GM21737 (cell line): Measurements from ENCODE around the gene MTUS2.

Experiments used
- ATAC-seq: cut with Tn5 transposase; IDR thresholded peaks from one replicate; pipeline ENCODE4 v1.9.1; 2021; ENCODE audit warnings: mild to moderate bottlenecking, moderate library complexity; ENCODE audit not compliant: unreplicated experiment

The MTUS2 gene

DNA sequence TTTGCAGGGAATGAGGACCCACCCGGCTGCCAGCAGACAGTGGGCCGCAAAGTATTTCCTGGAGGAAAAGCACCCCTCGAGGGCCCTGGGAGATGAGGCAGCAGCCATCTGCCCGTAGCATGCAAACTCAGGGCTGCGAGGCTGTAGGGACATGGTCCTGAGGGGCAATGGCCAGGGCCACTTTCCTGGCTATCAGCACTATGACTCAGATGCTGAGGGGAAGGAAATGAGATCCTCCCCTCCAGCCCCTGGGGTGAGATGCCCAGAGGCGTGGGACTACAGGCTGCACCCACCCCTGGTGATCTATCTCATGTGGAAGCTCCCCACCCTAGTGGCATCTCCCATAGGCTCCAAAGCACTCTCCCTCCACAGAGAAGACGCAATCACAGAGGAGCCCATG, 695.2 kb downstream of the MTUS2 start:
- no peak for ATAC-seq

DNA sequence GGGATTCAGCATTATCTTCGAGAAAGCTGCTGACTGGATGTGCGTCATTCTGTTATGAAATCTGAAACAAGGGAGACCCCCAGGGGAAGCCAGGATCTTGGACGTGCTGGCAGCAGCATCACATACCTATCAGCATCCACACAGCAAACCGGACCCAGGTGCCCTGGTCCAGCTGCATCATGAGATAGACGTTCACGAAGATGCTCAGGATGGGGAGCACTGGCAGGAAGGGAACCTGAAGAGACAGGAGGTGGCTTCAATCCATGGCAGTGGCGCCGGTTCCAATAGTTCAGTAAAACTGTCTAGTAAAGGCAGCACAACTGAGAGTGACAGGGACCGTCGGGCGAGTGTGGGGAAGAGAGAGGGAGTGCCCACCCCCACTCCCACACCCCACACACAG, 695.9 kb downstream of the MTUS2 start:
- ATAC-seq, result no peak

DNA sequence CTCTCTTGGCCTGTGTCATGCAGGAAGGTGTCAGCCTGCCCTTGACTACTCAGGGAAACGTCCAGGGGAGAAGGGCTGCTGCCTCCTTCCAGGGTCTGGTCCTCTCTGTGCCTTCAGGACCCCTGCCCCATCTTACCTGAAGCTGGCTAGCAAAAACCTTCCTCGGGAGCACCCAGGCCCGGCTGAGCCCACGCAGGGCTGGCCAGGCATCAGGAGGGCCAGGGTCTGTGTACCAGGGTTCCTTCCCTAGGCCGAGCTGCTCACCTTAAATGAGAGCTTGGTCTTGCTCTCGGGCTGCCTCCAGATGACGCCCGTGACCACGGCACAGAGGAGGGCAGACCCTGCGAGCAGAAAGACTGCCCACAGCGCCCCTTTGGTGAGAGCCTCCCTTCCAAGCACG, 696.7 kb downstream of the MTUS2 start:
- ATAC-seq, result no peak

DNA sequence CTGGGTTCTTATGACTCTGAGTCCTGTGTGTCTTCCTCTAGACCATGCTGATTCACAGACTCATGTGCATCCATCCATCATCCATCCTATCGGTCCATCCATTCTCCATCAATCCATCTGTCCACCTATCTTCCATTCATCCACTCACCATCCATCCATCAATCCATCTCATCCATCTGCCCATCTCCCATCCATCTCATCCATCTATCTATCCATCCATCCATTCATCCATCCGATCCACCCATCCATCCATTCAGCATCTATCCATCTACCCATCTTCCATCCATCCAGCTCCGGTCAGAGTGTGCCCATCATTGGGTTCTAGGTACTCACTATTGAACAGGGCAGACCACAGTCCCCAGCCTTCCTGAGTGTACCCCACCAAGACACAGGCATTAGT, 699.8 kb downstream of the MTUS2 start:
- ATAC-seq, result no peak

DNA sequence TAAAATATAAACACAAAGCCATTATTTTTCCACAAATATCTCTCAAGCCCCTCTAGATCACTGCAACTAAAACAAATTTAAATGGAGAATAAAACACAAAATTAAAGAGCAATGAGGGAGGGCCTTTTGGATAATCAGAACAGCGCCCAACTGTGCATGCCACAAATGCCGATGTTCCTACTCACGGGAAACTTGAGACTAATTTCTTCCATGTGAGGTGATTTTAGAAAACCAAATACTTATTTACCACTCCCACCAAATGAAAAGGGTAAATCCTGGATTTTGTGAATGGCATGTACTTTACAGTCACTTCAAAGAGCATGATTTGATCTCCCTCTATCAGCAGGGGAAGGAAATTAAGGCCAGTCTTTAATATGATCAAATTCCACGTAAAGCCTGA, 700.5 kb downstream of the MTUS2 start:
- ATAC-seq, result no peak

DNA sequence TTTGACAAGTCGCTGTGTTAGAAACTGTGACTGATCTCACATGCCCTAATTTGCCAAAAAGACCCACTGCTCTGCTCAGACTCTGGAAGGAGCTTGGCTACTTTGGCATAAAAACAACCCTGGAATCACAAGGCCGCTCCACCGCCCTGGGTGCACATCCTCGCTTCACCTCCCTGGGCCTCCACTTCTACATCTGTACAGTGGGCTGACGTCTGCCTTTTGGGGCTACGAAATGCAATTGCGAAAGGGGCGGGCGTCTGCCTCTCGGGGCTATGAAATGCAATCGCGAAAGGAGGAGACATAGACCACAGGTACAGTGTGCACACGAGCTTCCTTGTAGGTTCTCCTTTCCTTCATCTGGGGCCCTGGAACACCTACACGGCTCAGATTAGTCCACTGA, 701.2 kb downstream of the MTUS2 start:
- no peak for ATAC-seq

DNA sequence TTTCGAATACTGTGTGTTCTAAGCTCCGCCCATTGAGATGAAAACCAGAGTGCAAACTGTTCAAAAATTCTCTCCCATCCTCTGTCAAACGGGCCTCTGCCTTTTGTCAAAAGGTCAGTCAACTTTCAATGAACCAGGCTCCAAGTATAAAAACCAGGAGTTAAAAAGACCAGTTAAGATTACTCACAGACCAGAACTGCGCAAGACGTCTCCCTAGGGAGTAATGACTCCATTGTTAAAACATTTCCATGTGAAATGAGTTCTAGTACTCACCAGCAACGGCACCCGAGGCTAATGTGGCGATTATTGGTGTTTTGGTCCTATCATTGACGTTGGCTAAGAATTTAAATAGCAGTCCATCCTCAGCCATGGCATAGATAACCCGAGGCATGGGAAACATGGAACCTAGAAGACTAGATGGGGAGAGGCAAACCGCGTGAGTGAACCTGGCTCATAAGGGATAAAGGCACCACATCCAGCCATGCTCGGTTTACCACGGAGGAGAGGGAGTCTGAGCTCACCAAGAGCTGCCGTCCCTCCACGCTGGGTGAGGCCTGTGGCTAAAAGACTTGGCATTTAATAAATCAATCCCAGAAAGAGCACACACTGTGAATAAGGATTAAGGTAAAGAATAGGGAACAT, 702.0 kb downstream of the MTUS2 start:
- ATAC-seq, result no peak

DNA sequence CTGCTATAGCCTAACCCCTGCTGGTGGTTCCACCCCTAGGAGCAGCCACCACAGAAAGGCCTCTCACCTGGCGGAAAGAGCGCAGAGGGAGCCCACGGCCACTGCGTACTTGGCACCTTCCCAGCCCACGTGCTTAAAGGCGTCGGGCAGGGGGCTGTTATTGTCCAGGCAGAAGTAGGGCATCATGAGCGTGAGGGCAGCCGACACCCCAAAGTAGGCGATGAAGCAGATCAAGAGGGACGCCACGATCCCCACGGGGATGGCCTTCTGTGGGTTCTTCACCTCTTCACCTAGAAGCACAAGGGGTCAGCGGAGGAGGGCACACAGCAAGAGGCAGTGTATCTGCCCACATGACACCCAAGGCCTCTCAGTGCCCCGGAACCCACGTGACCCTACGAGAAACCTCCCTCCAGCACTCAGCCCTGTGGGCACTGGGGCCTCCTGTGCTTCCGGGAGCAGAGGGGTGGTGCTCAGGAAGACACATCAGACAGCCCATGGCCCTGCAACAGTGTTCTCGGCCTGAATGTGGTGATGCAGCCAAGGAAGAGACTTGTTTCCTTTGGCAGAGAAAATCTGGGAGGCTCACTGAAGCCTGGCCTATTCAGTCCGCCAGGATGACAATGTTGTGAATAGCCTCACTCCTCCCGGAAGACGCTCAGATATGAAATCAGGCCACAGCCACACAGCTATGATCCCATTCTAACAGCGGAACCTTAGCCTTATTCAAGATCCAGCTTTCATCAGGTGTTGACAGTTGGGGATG, 703.2 kb downstream of the MTUS2 start:
- no peak for ATAC-seq

DNA sequence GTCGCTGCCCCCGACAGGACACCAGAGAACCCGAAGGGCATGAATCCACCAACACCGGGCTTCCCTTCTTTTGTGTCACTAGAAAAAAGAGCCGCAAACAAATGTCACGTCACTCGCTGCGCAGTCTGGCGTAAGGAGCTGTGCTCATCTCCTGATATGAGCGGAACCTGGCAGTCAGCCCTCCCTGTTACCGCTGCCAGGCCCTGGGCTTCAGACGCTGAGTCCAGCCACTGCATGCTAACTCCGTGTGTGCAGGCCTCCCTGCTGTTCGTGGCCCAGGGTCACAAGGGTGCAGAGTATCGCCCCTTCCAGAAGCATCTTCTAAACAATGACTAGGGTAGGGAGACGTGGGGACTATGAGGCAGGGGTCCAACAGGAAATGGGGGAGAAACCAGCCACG, 704.0 kb downstream of the MTUS2 start:
- ATAC-seq, result no peak

DNA sequence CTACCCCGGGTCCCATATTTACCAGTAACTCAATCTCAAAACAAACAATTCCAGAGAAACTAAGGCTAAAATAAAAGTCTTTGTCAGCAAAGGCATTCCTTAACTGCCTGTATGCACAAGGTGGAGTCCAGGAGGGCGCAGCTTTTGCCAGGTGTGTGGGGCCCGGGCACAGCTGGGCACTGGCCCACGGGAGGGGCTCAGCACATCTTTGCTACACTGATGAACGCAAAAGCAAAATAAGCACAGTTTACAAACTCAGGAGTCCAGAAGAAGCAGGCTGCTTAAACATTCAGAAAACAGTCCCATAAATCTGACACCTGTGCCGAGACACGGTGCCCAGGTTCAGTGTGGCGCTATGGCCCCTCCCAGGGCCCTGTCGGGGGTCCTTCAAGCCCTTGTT, 704.5 kb downstream of the MTUS2 start:
- ATAC-seq, result no peak

DNA sequence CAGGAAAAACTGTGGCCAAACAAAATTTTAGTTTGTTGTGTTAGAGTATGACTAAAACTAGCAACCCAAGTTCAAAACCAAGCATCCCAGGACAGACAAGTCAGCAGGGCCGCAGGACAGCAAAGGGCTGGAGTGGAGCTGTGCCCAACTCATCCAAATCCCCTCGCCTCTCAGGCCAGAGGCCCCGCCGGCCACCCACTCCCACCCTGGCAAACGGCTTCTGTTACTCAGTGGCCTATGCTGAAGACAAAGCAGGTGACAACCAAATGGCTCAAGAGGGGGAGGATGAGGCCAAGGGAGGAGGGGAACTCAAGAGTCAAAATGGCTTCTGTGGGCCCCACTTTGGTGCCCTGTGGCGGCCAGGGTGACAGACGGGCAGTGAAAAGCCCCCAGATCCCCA, 705.6 kb downstream of the MTUS2 start:
- no peak for ATAC-seq

DNA sequence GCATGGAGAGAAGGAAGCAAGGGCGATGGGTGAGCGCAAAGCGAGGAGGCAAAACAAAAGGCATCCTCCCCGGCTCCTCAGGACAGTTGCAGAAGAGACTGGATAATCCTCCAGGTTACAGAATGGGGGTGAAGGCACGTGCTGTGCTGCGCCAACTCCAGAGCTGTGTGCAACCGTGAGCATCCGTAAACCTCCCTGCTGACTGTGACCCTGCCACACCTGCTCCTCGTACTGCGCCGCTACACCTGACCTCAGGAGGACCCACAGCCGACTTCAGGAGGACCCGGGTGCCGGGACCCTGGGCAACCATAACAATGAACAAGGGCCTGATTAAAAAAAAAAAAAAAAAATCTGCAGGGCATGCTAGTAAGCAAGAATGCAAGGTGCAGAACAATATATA, 706.6 kb downstream of the MTUS2 start:
- ATAC-seq, result no peak

DNA sequence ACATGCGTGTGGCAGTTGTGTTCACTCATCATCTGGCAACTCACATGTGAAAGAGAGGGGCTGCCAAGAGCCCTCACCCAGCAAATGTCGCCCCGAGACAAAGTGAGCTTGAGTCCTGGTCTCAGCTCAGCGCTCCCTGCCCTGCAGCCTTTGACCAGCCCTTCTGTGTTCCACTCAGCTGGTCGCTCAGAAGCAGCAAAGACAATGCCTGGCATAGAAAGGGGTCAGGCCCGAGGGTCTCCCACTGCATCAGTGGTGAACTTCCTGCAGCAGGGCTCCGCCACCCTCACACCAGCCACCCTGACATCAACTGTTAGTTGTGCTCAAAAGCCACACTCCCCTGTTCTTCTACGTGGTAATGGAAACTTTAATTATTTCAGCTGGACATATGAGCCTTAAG, 707.4 kb downstream of the MTUS2 start:
- no peak for ATAC-seq

DNA sequence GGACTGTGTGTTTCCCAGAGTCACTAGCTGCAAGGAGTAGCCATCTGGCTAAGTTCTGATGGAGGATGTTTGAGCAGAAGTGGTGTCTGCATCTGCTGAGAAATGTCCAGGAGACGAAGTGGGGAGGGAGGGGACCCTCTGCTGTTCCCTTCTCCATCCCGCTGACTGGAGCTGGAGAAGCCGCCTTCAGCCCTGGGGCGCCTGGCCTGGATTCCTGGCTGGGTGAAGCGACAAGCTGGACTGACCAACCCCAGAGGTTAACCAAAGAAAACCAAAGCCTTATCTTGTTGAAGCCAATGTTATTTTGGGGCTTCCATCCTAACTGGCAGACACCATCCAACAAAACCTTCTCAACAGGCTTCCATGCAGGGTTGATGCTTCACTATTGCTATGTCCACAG, 707.8 kb downstream of the MTUS2 start:
- no peak for ATAC-seq

DNA sequence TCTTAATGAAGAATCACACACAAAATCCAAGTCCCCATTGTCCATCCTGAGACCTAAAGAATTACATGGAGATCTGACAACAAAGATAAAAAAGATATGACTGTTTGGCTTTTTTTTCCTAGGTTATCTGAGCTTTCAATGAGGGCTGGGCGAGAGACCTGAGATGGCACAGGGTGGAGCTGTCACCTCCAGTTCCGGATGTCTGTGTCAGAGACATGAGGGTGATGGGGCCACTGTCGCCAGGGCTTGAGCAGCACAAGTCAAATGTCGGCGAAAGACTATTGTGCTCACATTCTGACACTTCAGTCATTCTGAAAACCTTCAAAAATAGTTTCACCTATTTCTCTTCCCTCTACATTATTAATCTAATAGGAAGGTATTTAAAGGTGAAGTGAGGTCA, 709.6 kb downstream of the MTUS2 start:
- no peak for ATAC-seq

DNA sequence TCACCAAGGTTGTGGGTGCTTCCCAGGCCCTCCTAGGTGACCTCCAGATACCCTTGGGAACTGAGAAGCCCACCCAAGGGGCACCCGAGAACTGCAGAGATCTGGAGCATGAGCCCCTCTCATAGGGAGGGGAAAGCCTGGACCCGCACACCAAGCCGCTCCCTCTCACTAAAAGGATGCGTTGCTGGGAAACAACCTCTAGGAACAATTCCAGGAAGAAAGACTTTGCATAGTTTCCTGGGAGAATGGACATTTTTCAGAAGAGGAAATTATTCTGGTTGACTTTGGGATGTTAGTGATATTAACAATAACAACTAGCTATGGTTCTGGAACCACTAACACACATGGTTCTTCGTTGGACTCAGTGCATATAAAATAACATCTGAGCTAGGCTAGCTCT, 710.8 kb downstream of the MTUS2 start:
- ATAC-seq, result no peak

DNA sequence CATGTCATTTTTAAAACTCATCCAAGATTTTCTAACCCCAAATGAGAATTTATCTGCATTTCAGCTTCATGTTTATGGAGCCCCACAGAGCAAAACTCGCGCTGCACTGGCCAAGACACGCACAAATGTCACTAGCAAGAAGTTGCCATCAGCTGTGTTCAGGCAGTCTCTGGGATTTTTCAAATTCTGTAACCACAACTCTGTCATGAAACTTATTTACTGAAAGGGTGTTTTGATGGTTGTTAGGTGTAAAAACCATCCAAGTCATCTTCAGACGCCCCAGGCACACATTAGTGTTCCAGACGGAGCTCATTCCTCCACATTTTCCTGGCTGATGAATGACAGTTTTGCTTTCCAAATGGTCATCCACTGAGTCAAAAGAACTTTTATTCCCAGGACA, 712.0 kb downstream of the MTUS2 start:
- ATAC-seq, result no peak

DNA sequence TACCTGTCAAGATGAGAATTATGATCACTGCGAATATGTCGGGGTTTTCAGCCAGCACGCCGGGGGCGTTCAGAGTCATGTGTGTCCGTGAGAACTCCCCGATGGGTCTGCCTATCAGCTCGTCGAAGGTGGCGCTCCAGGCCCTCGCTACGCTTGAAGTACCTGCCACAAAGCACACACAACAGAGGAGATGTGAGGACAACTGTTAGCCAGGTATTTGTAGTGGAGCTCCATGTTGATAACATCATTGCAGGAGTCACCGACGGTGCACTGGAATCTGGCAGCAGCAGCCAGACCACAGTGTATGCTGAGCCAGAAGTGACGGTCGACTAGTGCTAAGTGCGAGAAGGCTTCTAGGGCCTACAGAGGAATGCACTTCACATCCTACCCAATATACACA, 712.7 kb downstream of the MTUS2 start:
- no peak for ATAC-seq

DNA sequence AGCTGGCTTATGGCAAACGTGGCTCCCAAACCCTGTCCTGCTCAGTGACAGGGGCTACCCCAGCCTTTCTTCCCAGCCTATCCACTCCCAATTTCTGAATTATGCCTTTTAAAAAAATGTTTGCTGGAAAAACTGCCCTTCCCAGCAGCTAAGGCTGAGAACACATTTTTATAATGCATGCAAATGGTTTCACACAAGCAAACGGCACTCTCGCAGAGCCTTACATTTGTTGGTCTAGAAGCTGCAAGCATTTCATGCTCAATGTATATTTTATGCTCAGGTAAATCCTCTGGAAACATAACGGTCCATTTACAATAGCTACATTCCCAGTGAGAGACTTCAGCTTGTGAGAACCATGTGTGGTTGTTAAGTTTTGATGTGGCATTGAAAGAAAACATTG, 713.9 kb downstream of the MTUS2 start:
- no peak for ATAC-seq

DNA sequence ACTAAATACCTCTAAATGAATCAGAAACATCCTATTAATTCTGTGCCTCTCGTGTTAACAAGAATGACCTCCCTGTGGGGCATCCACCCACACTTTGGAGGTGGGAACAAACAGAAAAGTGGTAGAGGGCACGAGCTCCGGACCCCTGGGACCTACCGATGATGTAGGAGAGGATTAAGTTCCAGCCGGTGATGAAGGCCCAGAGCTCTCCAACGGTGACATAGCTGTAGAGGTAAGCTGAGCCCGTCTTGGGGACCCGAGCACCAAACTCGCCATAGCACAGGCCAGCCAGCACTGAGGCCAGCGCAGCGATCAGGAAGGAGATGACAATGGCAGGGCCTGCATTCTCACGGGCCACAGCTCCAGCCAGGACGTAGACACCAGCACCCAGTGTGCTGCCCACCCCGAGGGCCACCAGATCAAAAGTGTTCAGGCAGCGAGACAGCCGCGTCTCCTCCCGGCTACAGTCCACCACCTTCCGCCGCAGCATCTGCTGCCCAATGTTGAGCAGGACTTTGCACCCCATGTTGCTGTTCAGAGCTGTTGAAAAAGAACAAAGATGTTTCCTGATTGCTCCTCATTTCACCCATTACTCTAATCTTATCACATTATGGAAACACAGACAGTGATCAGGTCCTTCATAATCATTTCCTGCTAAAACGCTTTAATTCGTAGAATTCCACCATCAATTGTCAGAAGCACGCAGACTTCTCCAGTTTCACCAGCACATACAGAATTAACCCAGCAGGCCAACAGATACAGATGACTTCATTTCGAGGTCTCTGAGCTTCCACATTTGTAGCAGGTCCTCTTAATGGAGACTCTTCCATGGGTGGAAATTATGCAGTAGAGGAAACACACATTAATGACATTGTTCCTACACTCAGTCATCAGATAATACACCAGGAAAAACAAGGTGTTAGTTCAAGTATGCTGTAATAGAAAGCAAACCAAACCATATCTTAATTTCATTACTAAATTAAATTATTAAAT, 715.8 kb downstream of the MTUS2 start:
- no peak for ATAC-seq

DNA sequence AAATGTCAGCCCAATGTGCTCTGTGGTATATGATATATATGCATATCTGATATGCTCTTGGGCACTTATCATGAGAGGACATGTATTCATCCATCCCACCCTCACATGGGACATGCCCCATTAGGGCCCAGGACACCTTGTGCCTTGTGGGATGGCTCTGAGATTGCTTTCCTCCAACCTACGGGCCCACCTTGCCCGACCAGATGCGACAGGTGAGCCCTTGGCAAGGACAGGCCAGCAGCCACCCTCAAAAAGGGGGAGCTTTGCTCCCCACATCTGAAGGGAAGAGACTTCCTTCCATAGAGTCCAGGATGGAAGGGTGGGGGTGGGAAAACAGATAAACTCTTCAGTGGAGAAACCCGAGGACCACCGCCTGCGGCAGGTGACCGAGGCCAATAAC, 716.7 kb downstream of the MTUS2 start:
- ATAC-seq, result no peak
